ENCODE measurements around the gene IP6K3. TPM values are rescaled to one million over a fixed set of nuclear protein-coding genes. Genes with fewer than 3 reads are reported as not detected.

IP6K3 gene
- total RNA-seq, 4 donors from 2014 or later = 0.88 to 5.8 (median 1.6) TPM

- DNase-seq = no peak
- no peaks in the 10 kb centered on the region for H3K4me1 ChIP-seq
- no peak for TF ChIP-seq CTCF (IDR thresholded peaks at IDR 0.05)
- TF ChIP-seq POLR2A (IDR thresholded peaks at IDR 0.05) = no peak
- H3K27ac ChIP-seq = no peak overlapping the region
- no peaks in the 10 kb centered on the region for H3K9me3 ChIP-seq
- no peak overlapping the region for H3K4me3 ChIP-seq
- H3K36me3 ChIP-seq = no peaks in the 10 kb centered on the region
- H3K27me3 ChIP-seq = no peaks in the 10 kb centered on the region
Observed at GRCh38 chr6:33727126-33727525, 19.6 kb downstream of the IP6K3 start.

GRCh38 chr6:33726696-33727095 is 20.0 kb downstream of the IP6K3 start:
- DNase-seq = no peak
- Histone ChIP-seq H3K27me3 (no peaks in the 10 kb centered on the region), H3K27ac (no peak overlapping the region), H3K9me3 (no peaks in the 10 kb centered on the region), H3K36me3 (no peaks in the 10 kb centered on the region), H3K4me3 (no peak overlapping the region), H3K4me1 (no peaks in the 10 kb centered on the region)
- TF ChIP-seq POLR2A (IDR thresholded peaks at IDR 0.05) = no peak
- no peak for TF ChIP-seq CTCF (IDR thresholded peaks at IDR 0.05)

DNA sequence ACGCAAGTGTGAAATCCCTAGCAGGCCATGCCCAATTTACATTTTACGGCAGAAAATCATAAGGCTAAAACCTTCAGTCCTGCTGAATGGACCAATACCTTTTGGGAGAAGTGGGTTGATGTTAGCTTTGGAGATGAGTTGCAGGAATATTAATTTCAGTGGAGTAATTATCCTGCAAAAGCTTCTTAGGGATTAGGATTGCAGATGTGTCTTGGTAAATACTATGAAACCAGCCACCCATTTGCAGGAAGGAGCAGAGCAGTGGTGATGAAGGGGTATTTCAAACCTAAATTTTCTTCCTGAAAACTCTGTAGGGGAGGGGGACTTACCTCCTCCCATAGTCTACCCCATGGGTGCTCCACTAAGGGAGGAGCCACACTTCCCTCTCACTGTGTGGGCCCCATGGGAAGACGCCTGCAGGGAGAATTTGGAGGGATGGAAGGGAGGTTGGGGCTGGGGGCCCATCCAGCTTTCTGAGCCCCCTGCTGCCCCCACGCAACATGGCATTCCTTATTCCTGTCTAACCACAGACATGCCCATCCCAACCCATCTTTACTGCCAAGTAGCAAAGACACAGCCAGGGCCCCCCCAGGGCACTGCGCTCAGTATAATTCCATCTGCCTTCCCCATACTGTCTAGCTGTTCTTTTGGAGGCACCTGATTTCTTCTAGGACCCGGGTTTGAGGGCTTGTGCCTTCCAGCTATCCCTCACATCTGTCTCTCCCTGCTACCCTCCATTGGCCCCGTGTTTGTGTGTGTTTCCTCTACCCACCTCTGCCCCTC is 20.6 kb downstream of the IP6K3 start:
- no peak overlapping the region for H3K27ac ChIP-seq
- no peaks in the 10 kb centered on the region for H3K27me3 ChIP-seq
- no peaks in the 10 kb centered on the region for H3K4me1 ChIP-seq
- no peaks in the 10 kb centered on the region for H3K9me3 ChIP-seq
- no peak overlapping the region for H3K4me3 ChIP-seq
- no peaks in the 10 kb centered on the region for H3K36me3 ChIP-seq
- TF ChIP-seq CTCF (IDR thresholded peaks at IDR 0.05) (no peak), POLR2A (IDR thresholded peaks at IDR 0.05) (no peak)
- no peak for DNase-seq

- peaks cover 0 to 3% (median 0%) of the 10 kb centered on the region in 4 donors for H3K4me1 ChIP-seq
- H3K36me3 ChIP-seq = no peaks in the 10 kb centered on the region
- no peak overlapping the region for H3K27ac ChIP-seq
- no peak for DNase-seq
- no peaks in the 10 kb centered on the region for H3K27me3 ChIP-seq
- no peak for TF ChIP-seq CTCF (IDR thresholded peaks at IDR 0.05)
- no peak for TF ChIP-seq POLR2A (IDR thresholded peaks at IDR 0.05)
- no peaks in the 10 kb centered on the region for H3K9me3 ChIP-seq
- H3K4me3 ChIP-seq = no peak overlapping the region
Observed at GRCh38 chr6:33725222-33725621, 21.5 kb downstream of the IP6K3 start.

DNA sequence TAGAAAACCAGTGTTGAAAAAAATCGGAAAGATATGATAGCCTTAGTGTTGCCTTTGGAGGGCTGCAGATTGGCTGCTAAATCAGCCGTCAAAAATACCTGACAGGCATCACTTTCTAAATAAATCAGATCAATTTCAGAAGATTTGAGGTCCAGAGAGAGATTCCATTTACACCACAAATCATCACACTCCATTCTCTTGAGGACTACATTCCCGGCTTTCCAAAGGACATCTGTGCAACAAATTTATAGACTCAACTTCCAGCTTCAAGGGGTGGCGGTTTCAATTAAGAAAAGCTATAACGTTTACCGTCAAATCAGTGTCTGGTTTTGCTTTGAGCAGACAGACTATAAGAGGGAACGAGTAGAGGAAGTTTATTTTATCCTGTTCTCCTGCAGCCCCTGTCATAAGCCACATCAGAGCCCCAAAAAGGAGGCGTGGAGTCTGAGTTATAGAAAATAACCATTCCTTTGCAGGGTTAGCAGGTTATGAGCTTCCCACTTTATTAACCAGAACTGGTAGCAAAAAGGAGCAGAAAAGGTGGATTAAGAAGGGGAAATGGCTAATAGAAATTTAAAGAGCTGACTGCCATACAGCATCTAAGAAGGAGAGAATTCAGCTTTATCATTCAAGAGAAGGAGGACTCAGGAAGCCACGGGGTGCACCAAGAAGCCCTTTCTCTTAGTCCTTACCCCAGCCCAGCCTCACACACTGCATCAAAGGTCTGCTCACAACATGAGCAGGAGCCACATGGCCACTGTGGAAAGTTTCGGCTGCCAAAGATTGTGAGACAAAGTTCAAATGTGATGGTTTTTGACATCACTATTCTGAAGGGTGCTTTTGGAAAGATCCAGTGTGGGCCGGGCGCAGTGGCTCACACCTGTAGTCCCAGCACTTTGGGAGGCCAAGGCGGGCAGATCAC is 22.3 kb downstream of the IP6K3 start:
- no peak for DNase-seq
- no peak overlapping the region for H3K27ac ChIP-seq
- no peaks in the 10 kb centered on the region for H3K27me3 ChIP-seq
- TF ChIP-seq POLR2A (IDR thresholded peaks at IDR 0.05) (no peak), CTCF (IDR thresholded peaks at IDR 0.05) (no peak)
- no peak overlapping the region for H3K4me3 ChIP-seq
- H3K4me1 ChIP-seq = peaks cover 0 to 4% (median 0%) of the 10 kb centered on the region in 4 donors
- no peaks in the 10 kb centered on the region for H3K36me3 ChIP-seq
- no peaks in the 10 kb centered on the region for H3K9me3 ChIP-seq
